Fibroblast of skin of left quadriceps (primary cell): ENCODE data around the gene GM2A.
"Not testable (repeated sequence)": the region's sequence is repeated elsewhere in the genome, so short reads cannot be mapped to it uniquely, and the experiment has no call there.

Experiments
- DNase-seq, 2 experiments: peaks; one replicate each; pipeline ENCODE4 v3.0.0-alpha.2; 2013; ENCODE audit warnings: low read depth in 2 of 2

GM2A gene

GRCh38 chr5:151285683-151286082 is 32.7 kb downstream of the GM2A start:
- no peak for DNase-seq

- DNase-seq, result no peak
These were observed 33.3 kb downstream of the GM2A start for GRCh38 chr5:151286246-151286645.

GRCh38 chr5:151288180-151288579 is 35.2 kb downstream of the GM2A start:
- DNase-seq, result no peak

- no peak for DNase-seq
These were observed 40.6 kb downstream of the GM2A start for GRCh38 chr5:151293624-151294023.

- no peak for DNase-seq
These were observed 42.2 kb downstream of the GM2A start for GRCh38 chr5:151295138-151295537.

- DNase-seq, result no peak
These were observed 42.9 kb downstream of the GM2A start for GRCh38 chr5:151295791-151296477.

- DNase-seq, result no peak
These were observed 43.5 kb downstream of the GM2A start for GRCh38 chr5:151296478-151296830.

- no peak for DNase-seq
These were observed 44.0 kb downstream of the GM2A start for GRCh38 chr5:151296974-151297373.

- peak; percentile 10 to 18 for DNase-seq
These were observed 45.3 kb downstream of the GM2A start for GRCh38 chr5:151298063-151298855.

- no peak for DNase-seq
These were observed 50.7 kb downstream of the GM2A start, which contains the start of gene SLC36A3 for GRCh38 chr5:151303666-151304065. Gene SLC36A3 (minus strand): TSS chr5:151303766. CDS start chr5:151303354, 412 bp downstream.

- not testable (repeated sequence) for DNase-seq
These were observed 56.3 kb downstream of the GM2A start for GRCh38 chr5:151309266-151309665.

- DNase-seq, result not testable (repeated sequence)
These were observed 56.8 kb downstream of the GM2A start for GRCh38 chr5:151309821-151310220.

- DNase-seq, result no peak
These were observed 57.9 kb downstream of the GM2A start for GRCh38 chr5:151310932-151311331.

- no peak for DNase-seq
These were observed 59.9 kb downstream of the GM2A start for GRCh38 chr5:151312756-151313324.

GRCh38 chr5:151313357-151313756 is 60.4 kb downstream of the GM2A start:
- DNase-seq, result no peak

- peak; percentile 20 to 22 for DNase-seq
These were observed 63.1 kb downstream of the GM2A start for GRCh38 chr5:151315998-151316597.

GRCh38 chr5:151317871-151318270 is 64.9 kb downstream of the GM2A start:
- no peak for DNase-seq

- DNase-seq, result no peak
These were observed 66.1 kb downstream of the GM2A start for GRCh38 chr5:151318850-151319732.
